ENCODE results near the gene ARHGEF10L. TPM values are rescaled to one million over a fixed set of nuclear protein-coding genes. Genes with fewer than 3 reads are reported as not detected.

ARHGEF10L gene
- total and polyA plus RNA-seq, 8 donors, result 36.2 to 104 (median 52.8) TPM

DNA sequence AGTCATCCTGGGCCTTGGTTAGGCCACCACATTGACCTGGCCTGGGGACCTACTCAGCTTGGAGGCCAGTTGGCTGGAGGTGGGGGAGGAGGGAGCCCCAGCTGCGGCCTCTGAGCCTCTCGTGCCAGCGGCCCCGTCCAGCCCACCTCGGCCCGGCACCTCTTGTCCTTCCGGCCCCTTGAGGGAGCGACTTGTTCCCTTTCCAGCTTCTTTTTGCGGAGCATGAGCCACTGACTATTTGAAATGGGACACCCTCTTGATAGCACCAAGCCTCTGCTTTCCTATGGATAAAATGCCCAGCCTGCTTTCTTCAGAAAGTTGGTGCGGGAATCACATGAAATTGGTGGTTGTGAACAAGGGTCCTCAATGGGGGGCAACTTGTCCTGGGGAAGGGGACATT is 24.7 kb upstream of the ARHGEF10L start:
- DNase-seq (no peak), ATAC-seq (no peak), FAIRE-seq (no peak)
- Histone ChIP-seq H3K4me1 (peaks cover 15 to 19% (median 18%) of the 10 kb centered on the region in 3 donors), H3K27me3 (no peaks in the 10 kb centered on the region), H3K4me3 (no peak overlapping the region), H3K9me3 (no peaks in the 10 kb centered on the region), H3K36me3 (no peaks in the 10 kb centered on the region), H3K27ac (no peak overlapping the region)
- intact Hi-C loops (cut with DNase I), result no loop called here
- no peak for TF ChIP-seq CTCF (IDR thresholded peaks at IDR 0.05)
- 94% methylated on average over 10 of the region's 10 CpGs for WGBS, 2 donors

DNA sequence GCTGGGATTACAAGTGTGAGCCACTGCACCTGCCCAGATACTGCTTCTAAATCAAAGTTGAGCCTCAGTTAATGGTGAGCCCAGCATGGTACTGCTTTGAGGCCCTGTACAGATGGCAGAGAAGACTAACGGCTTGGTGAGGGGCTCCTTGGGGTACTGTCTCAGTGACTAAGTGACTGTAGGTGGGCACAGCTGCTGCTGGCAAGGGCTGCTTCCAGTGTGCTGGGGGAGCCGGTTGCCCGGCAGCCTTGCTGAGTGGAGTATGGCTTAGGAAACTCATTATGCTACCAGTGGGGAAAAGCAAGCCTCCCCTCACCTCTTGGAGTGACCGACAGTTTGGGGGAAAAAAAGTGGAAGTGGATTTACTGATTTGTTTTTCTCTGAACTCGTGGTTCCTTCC is 23.6 kb upstream of the ARHGEF10L start:
- H3K27me3 ChIP-seq, result no peaks in the 10 kb centered on the region
- H3K4me1 ChIP-seq, result peaks cover 15 to 20% (median 19%) of the 10 kb centered on the region in 3 donors
- WGBS, 2 donors, result 77 to 82% methylated on average over 5 of the region's 5 CpGs
- no peaks in the 10 kb centered on the region for H3K9me3 ChIP-seq
- H3K36me3 ChIP-seq, result no peaks in the 10 kb centered on the region
- TF ChIP-seq CTCF (IDR thresholded peaks at IDR 0.05), result no peak
- ATAC-seq, result no peak
- peak overlapping the region in 3 of 4 donors; percentile 45 to 58 (median 50) for H3K27ac ChIP-seq
- no peak for DNase-seq
- no peak overlapping the region for H3K4me3 ChIP-seq
- no peak for FAIRE-seq
- intact Hi-C loops (cut with DNase I), result no loop called here

- Histone ChIP-seq H3K4me3 (no peak overlapping the region), H3K27ac (peak overlapping the region in 3 of 4 donors; percentile 45 to 58 (median 50)), H3K4me1 (peaks cover 15 to 20% (median 19%) of the 10 kb centered on the region in 3 donors), H3K27me3 (no peaks in the 10 kb centered on the region), H3K36me3 (no peaks in the 10 kb centered on the region), H3K9me3 (no peaks in the 10 kb centered on the region)
- 16 to 18% methylated on average over 13 of the region's 13 CpGs for WGBS, 2 donors
- ATAC-seq (peak; percentile 86 to 93 (median 90)), FAIRE-seq (peak; percentile 17), DNase-seq (peak in 5 of 6 donors; percentile 76 to 78 (median 77))
- no peak for TF ChIP-seq CTCF (IDR thresholded peaks at IDR 0.05)
- intact Hi-C loops (cut with DNase I), result no loop called here
These were observed 22.9 kb upstream of the ARHGEF10L start for GRCh38 chr1:17516303-17517214.

GRCh38 chr1:17520041-17520440 is 19.5 kb upstream of the ARHGEF10L start:
- ATAC-seq (peak; percentile 64 to 85 (median 80)), FAIRE-seq (no peak), DNase-seq (peak; percentile 42 to 77 (median 68))
- intact Hi-C loops (cut with DNase I), result no loop called here
- H3K27me3 ChIP-seq, result no peaks in the 10 kb centered on the region
- peaks cover 15 to 20% (median 19%) of the 10 kb centered on the region in 3 donors for H3K4me1 ChIP-seq
- H3K36me3 ChIP-seq, result no peaks in the 10 kb centered on the region
- 49% methylated on average over 12 of the region's 12 CpGs for WGBS, 2 donors
- peak overlapping the region in 1 of 4 donors; percentile 13 for H3K4me3 ChIP-seq
- no peak for TF ChIP-seq CTCF (IDR thresholded peaks at IDR 0.05)
- no peaks in the 10 kb centered on the region for H3K9me3 ChIP-seq
- peak overlapping the region in 2 of 4 donors; percentile 57 to 62 for H3K27ac ChIP-seq
